GM08714 (cell line): ENCODE results near the gene EFNB1.

Experiments
- H3K4me3 ChIP-seq: fragments of 200-500 bp; sonication (Bioruptor generic); 2 replicates; pipeline ENCODE4 v1.5.1; 2014; ENCODE audit warnings: mild to moderate bottlenecking, low read length, inconsistent platforms
- ZNF274 ChIP-seq: IDR thresholded peaks from 2 replicates; pipeline ENCODE4 v1.6.1; 2012; ENCODE audit warnings: mild to moderate bottlenecking, low read depth, low read length

EFNB1 gene

DNA sequence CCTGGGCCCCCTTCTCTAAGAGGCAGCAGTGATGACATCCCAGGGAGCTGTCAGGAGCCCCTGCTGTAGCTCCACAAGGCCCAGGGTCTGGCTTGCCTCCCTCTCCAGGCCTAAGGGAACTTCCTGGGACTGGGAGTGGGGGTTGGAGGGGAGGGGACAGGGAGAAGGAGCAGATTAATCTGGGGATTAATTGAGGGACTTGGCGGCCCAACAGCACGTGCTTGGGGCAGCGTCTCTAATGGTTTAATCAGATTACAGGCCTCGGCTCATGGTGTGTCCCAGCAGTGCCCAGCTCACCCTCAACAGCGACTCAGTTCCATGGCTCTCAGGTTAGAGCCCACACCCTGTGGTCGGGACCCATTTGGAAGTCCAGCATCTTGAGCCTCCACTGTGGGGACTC lies 47.9 kb downstream of the EFNB1 start:
- TF ChIP-seq ZNF274 = no peak
- no peak overlapping the region for H3K4me3 ChIP-seq

GRCh38 chrX:68877606-68878005 lies 48.8 kb downstream of the EFNB1 start:
- no peak for TF ChIP-seq ZNF274

DNA sequence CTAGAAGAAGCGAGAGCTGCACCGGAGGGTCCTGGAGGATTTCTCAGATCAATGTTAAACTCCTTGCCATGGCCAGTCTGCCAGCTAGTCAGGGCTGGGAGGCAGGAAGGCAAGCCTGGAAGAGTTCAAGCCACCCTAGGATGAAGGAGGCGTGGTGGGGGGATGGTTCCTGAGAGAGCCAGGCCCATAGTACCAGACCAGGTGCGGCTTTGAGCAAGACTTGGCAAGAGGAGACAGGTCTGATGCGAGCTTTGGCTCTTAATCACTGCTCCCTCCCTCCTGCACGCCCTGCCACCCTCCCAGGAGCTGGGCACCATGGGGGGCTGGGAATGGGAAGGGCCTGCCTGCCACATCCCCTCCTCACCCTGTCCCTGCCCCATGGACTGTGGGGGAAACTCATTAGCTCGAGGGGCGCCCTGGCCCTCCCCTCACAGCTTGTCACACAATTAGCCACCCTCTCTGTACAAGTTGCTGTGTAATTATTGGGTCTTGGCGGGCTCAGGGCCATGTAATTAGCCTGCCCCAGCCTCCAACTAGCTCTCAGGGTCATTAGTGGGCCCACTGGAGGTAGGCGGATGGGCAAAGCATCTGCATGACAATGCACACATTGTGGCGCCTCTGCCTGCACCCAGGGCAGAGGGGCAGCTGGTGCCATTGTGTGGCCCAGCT lies 50.3 kb downstream of the EFNB1 start:
- no peak overlapping the region for H3K4me3 ChIP-seq
- no peak for TF ChIP-seq ZNF274

More at GRCh38 chrX:68877606-68878005, 48.8 kb downstream of the EFNB1 start:
- no peak overlapping the region for H3K4me3 ChIP-seq

- no peak overlapping the region for H3K4me3 ChIP-seq
- TF ChIP-seq ZNF274 = no peak
Observed at GRCh38 chrX:68880846-68881552, 52.2 kb downstream of the EFNB1 start.

DNA sequence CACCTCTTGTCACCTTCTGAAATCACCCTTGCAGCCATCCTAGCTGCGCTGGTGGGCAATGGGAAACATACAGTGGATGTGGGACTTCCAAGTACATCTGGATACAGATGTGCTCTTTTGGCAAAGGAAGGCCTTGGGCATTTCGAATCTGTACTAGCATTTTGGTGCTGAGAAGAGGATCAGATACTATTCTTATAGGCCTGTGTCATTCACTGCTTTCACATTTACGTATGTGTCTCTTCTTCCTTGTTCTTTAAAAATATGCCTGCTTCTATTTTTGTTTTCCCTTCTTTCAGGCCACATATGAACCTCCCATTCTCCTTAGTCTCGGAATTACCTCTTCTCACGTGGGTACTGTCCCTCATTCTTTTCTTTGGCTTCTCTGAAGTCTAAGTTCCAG lies 53.1 kb downstream of the EFNB1 start:
- TF ChIP-seq ZNF274 = no peak
- H3K4me3 ChIP-seq = no peak overlapping the region

- H3K4me3 ChIP-seq = no peak overlapping the region
- no peak for TF ChIP-seq ZNF274
Observed at GRCh38 chrX:68883800-68884199, 55.0 kb downstream of the EFNB1 start.

- no peak for TF ChIP-seq ZNF274
- H3K4me3 ChIP-seq = no peak overlapping the region
Observed at GRCh38 chrX:68889249-68889648, 60.4 kb downstream of the EFNB1 start.
